Right hindlimb (tissue), 1 donor: Measurements from ENCODE around the gene NDUFA11.
"Not testable (repeated sequence)": the region's sequence is repeated elsewhere in the genome, so short reads cannot be mapped to it uniquely, and the experiment has no call there.

Experiments
- DNase-seq: peaks from one replicate; pipeline ENCODE4 v3.0.0-alpha.2; 2018

NDUFA11 gene

DNA sequence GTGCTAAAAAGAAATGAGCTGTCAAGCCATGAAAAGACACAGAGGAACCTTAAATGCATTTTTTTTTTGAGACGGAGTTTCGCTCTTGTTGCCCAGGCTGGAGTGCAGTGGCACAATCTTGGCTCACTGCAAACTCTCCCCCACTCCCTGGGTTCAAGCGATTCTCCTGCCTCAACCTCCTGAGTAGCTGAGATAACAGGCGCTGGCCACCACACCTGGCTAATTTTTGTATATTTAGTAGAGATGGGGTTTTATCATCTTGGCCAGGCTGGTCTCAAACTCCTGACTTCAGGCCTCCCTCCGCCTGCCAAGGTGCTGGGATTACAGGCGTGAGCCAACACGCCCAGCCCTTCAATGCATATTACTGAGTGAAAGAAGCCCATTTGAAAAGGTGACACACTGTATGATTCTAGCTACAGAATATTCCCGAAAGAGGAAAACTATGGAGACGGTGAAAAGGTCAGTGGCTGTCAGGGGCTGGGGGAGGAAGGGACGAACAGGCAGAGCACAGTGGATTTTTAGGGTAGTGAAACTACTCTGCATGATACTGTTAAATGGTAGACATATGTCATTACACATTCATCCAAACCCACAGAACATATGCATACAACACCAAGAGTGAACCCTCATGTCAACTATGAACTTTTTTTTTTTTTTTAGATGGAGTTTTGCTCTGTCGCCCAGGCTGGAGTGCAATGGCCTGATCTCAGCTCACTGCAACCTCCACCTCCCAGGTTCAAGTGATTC is 19.4 kb downstream of the NDUFA11 start:
- DNase-seq, result not testable (repeated sequence)

- DNase-seq, result not testable (repeated sequence)
Measured at GRCh38 chr19:5883157-5883873, 20.3 kb downstream of the NDUFA11 start.

GRCh38 chr19:5882421-5882968 is 21.1 kb downstream of the NDUFA11 start:
- no peak for DNase-seq

GRCh38 chr19:5881543-5882299 is 21.9 kb downstream of the NDUFA11 start:
- DNase-seq, result no peak

- DNase-seq, result peak; percentile 86
Measured at GRCh38 chr19:5880604-5881078, 22.9 kb downstream of the NDUFA11 start.

- DNase-seq, result no peak
Measured at GRCh38 chr19:5880196-5880595, 23.4 kb downstream of the NDUFA11 start.

GRCh38 chr19:5877882-5878281 is 25.7 kb downstream of the NDUFA11 start:
- DNase-seq, result no peak

GRCh38 chr19:5877427-5877826 is 26.2 kb downstream of the NDUFA11 start:
- DNase-seq, result no peak

DNA sequence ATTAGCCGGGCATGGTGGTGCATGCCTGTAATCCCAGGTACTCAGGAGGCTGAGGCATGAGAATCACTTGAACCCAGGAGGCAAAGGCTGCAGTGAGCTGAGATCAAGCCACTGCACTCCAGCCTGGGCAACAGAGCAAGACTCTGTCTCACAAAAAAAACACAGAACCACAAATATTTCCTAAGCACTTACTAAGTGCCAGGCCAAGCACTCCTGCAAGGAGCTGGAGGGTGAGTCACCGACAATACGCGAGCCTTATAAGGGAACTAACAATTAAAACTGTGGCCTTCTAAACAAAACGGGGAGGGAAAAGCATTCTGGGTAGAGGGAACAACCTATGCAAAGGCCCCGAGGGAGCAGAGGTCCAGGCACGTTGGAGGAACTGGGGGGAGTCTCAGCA is 29.1 kb downstream of the NDUFA11 start:
- DNase-seq, result not testable (repeated sequence)

DNA sequence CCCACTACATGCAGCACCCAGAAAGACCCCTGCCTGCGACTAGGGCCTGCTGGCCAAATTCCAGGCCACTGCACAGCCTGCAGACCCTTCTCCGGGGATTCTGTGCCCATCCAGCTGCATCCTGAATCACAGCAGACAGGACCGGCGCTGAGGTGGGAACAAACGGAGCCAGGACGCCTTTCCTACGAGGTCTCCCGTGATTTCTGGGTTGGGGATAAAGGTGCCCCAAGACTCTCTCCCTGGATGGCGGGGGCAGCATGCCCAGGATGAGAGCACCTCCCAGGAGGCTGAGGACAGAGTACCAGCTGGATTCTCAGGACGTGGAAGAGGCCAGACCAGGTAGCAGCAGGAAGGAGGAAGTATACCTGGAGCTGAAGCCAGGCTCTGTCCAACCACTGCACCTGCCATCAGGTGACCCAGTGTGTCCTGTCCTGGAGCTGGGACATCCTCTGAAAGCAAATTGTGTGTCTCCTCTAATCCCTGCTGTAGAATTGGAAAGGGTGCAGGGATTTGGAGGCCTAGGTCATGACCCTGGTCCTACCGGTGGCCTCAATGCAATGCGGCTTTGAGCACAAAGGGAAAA is 29.9 kb downstream of the NDUFA11 start:
- no peak for DNase-seq

- DNase-seq, result no peak
Measured at GRCh38 chr19:5870986-5871394, 32.6 kb downstream of the NDUFA11 start.

GRCh38 chr19:5867201-5868136 is 36.1 kb downstream of the NDUFA11 start:
- no peak for DNase-seq

- DNase-seq, result no peak
Measured at GRCh38 chr19:5865772-5866171, 37.8 kb downstream of the NDUFA11 start.

- no peak for DNase-seq
Measured at GRCh38 chr19:5864725-5865486, 38.7 kb downstream of the NDUFA11 start.

DNA sequence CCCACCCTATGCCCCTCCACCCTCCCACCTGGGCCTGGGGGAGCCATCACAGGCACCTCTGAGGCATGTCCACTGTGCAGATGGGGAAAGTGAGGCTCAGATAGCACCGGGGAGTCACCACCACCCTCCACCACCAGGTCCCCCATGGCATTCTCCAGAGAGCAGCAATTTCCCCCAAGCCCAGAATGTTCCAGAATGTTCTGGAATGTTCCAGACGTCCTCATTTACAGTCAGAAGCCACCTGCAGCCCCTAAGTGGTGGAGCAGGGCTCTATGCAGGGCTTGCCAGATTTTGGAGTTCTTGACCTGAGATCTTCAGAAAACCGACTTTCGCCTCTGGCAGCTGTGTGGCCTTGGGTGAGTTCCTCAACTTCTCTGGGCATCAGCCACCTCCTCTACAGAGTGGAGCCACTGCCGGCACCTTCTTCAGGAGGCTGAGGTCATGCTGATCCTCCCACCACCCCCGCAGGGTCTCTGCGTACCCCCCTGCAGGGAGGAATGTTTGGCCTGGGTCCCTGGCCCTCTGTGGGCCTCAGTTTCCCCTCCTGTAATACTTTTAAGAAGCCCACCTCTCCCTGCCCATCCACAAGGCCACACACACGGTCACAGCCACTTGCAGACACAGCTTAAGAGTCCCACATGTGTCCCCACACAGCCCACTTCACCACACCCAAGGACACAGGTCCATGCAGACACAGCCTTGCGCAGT is 39.4 kb downstream of the NDUFA11 start:
- DNase-seq, result no peak

DNA sequence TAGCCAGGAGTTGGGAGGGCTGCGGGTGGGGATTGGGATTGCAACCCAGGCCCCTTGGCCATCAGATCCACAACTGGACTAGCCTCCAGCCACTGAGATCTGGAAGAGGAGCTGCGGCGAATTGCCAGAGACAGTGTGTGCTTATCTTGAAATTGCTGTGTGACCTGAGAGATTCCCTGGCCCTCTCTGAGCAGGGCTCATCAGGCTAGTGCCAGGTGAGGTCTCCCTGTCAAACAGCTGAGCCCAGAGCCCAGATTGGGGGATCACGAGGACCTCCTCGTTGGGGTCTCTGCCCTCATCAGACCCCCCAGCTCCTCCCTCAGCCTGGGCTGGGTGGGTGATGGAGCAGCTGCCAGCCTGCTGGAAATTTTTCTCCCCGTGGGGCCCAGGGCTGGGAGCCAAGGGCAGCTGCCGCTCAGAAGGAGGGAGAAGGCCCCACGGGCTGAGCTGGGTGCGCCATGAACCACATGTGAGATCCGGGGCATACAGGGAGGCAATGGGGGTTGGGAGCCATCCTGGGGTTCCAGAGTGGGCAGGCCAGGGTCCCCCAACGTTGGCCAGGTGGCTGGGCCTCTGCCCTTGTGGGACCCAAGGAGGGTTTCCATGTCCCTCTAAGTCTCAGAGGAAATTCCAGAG is 40.4 kb downstream of the NDUFA11 start:
- DNase-seq, result no peak

DNA sequence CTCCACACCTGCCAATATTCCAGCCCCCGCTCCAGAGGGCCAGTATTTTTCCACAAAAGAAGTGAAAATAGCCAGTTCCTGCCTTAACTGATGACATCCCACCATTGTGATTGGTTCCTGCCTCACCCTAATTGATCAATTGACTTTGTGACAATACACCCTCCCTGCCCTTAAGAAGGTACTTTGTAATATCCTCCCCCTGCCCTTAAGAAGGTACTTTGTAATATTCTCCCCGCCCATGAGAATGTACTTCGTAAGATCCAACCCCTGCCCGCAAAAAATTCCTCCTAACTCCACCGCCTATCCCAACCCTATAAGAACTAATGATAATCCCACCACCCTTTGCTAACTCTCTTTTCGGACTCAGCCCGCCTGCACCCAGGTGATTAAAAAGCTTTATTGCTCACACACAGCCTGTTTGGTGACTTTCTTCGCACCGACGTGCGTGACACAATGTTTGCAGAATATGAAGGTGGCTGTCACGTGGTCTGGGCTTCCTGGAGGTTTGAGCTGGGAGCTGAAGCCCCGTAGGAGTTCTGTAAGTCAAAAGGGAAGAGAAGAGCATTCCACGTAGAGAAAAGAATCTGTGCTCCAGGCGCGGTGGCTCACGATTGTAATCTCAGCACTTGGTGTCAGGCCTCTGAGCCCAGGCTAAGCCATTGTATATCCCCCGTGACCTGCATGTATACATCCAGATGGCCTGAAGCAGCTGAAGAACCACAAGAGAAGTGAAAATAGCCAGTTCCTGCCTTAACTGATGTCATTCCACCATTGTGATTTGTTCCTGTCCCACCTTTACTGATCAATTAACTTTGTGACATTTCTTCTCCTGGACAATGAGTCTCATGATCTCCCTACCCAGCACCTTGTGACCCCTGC is 46.1 kb downstream of the NDUFA11 start:
- no peak for DNase-seq

- DNase-seq, result not testable (repeated sequence)
Measured at GRCh38 chr19:5855151-5855550, 48.4 kb downstream of the NDUFA11 start.

GRCh38 chr19:5854121-5854520 is 49.5 kb downstream of the NDUFA11 start:
- DNase-seq, result not testable (repeated sequence)
